ENCODE results near the gene RBMS3. TPM values are rescaled to one million over a fixed set of nuclear protein-coding genes. Genes with fewer than 3 reads are reported as not detected.

Gene RBMS3
- total and polyA plus RNA-seq, 2 of the 13 experiments (the other 11 are each of a cell fraction or from before 2014, with no cell fraction given) = not detected

GRCh38 chr3:29591579-29591978, 310.7 kb downstream of the RBMS3 start:
- H3K4me1 ChIP-seq (ENCODE audit: insufficient read depth, low read length) = no peaks in the 10 kb centered on the region
- H4K20me1 ChIP-seq (ENCODE audit: insufficient read depth, low read length) = no peaks in the 10 kb centered on the region
- H3K9ac ChIP-seq (ENCODE audit: insufficient read depth, low read depth, low read length) = no peak overlapping the region
- H3K27ac ChIP-seq (ENCODE audit: extremely low read length, insufficient read depth, low read length) = no peak overlapping the region
- H3K4me2 ChIP-seq (ENCODE audit: low read depth, low read length) = no peak overlapping the region
- FAIRE-seq = no peak
- no peak overlapping the region for H3K4me3 ChIP-seq (replicated peaks in 1 of 3; ENCODE audit: insufficient read depth in 1 of 3, low read depth in 2 of 3, low read length in 3 of 3)
- 0% methylated on average over 3 of the region's 3 CpGs for WGBS (ENCODE audit: low lambda C conversion rate)
- ATAC-seq = no peak
- H2AFZ ChIP-seq (ENCODE audit: low read length) = no peak overlapping the region
- H3K36me3 ChIP-seq (replicated peaks in 1 of 2; ENCODE audit: control insufficient read depth in 1 of 2, insufficient read depth in 2 of 2, low read length in 2 of 2) = no peaks in the 10 kb centered on the region
- BruUV-seq (replicated peaks) = no TSS peak
- H3K27me3 ChIP-seq (ENCODE audit: control insufficient read depth in 1 of 2, insufficient read depth in 2 of 2, low read length in 2 of 2) = no peaks in the 10 kb centered on the region
- POLR2A ChIA-PET = no interaction called here
- CTCF ChIA-PET (ENCODE audit: low intra/inter-chr PET ratio, low total read pairs) = no interaction called here
- no peaks in the 10 kb centered on the region for H3K9me3 ChIP-seq (ENCODE audit: low read length)
- intact Hi-C loops (cut with micrococcal nuclease; ENCODE audit: unreplicated experiment) = no loop called here
- no peak for TF ChIP-seq PREB (CRISPR knock-in tag; IDR thresholded peaks at IDR 0.05)
- no peak for TF ChIP-seq PCBP1 (IDR thresholded peaks at IDR 0.05; ENCODE audit: borderline replicate concordance, low read depth, low read length)
- no peak for TF ChIP-seq BRCA1 (CRISPR knock-in tag; IDR thresholded peaks at IDR 0.05)
- TF ChIP-seq ZNF234 (CRISPR knock-in tag; conservative IDR thresholded peaks at IDR 0.05) = no peak
- no peak for TF ChIP-seq AKNA (CRISPR knock-in tag; IDR thresholded peaks at IDR 0.05; ENCODE audit: borderline replicate concordance)
- in situ Hi-C loops (cut with HindIII; ENCODE audit: extremely low pct_ligation_motif_present, low pct_unique_long_range_greater_than_20kb) = no loop called here
- DNase-seq (ENCODE audit: low spot score) = no peak
- H3K79me2 ChIP-seq (ENCODE audit: insufficient read depth, low read length) = no peaks in the 10 kb centered on the region
